Immature natural killer cell (primary cell): ENCODE data around the gene KRT82. TPM values are rescaled to one million over a fixed set of nuclear protein-coding genes. Genes with fewer than 3 reads are reported as not detected.
"Not testable (repeated sequence)": the region's sequence is repeated elsewhere in the genome, so short reads cannot be mapped to it uniquely, and the experiment has no call there.

Source experiments
- DNase-seq, 3 donors: peaks; one replicate each; pipeline ENCODE4 v3.0.0; 2022; ENCODE audit warnings: mixed read lengths in 1 of 3
- H3K27ac Mint-ChIP-seq, 6 donors: one replicate each; pipeline ENCODE4 v1.8.0; 2020; ENCODE audit warnings: mixed read lengths in 6 of 6, mild to moderate bottlenecking in 5 of 6, inconsistent platforms in 4 of 6, moderate library complexity in 3 of 6
- H3K27me3 Mint-ChIP-seq, 3 donors: one replicate each; pipeline ENCODE4 v1.8.0; 2020 to 2021; ENCODE audit warnings: low read depth in 3 of 3, mild to moderate bottlenecking in 3 of 3, mixed read lengths in 3 of 3, moderate library complexity in 3 of 3, inconsistent platforms in 1 of 3
- H3K36me3 Mint-ChIP-seq, 3 donors: one replicate each; pipeline ENCODE4 v1.8.0; 2020; ENCODE audit warnings: mixed read lengths in 3 of 3, inconsistent platforms in 2 of 3, mild to moderate bottlenecking in 2 of 3
- H3K4me1 Mint-ChIP-seq, 2 donors: one replicate each; pipeline ENCODE4 v1.8.0; 2020; ENCODE audit warnings: inconsistent platforms in 2 of 2, mild to moderate bottlenecking in 2 of 2, mixed read lengths in 2 of 2, moderate library complexity in 1 of 2
- H3K4me3 Mint-ChIP-seq, 5 donors: one replicate each; pipeline ENCODE4 v1.8.0; 2020; ENCODE audit warnings: mild to moderate bottlenecking in 5 of 5, mixed read lengths in 5 of 5, inconsistent platforms in 3 of 5, moderate library complexity in 3 of 5
- H3K9me3 Mint-ChIP-seq, 6 donors: one replicate each; pipeline ENCODE4 v1.8.0; 2020; ENCODE audit warnings: mild to moderate bottlenecking in 6 of 6, mixed read lengths in 6 of 6, inconsistent platforms in 4 of 6, moderate library complexity in 3 of 6
- polyA plus RNA-seq, 3 donors: library from polyadenylated mRNA; unstranded; fragments of 300-500 nt; fragmentation: Illumina TruSeq; gene quantifications; one replicate each; pipeline ENCODE4 v1.2.3, GENCODE V29; 2021

KRT82 gene
- polyA plus RNA-seq, 3 donors from 2014 or later, result not detected

- H3K4me3 Mint-ChIP-seq, result peak overlapping the region in 1 of 5 donors; percentile 9
- peak overlapping the region in 2 of 6 donors; percentile 2 to 11 for H3K27ac Mint-ChIP-seq
- no peaks in the 10 kb centered on the region for H3K36me3 Mint-ChIP-seq
- H3K9me3 Mint-ChIP-seq, result no peaks in the 10 kb centered on the region
- peaks cover 40 to 41% of the 10 kb centered on the region in 2 donors for H3K4me1 Mint-ChIP-seq
- H3K27me3 Mint-ChIP-seq, result peaks cover 12 to 23% (median 22%) of the 10 kb centered on the region in 3 donors
- no peak for DNase-seq
These were observed 52.4 kb downstream of the KRT82 start for GRCh38 chr12:52353766-52354165.

- H3K9me3 Mint-ChIP-seq, result no peaks in the 10 kb centered on the region
- H3K27me3 Mint-ChIP-seq, result peaks cover 12 to 27% (median 23%) of the 10 kb centered on the region in 3 donors
- H3K4me1 Mint-ChIP-seq, result peaks cover 32 to 33% of the 10 kb centered on the region in 2 donors
- H3K4me3 Mint-ChIP-seq, result peak overlapping the region in 3 of 5 donors; percentile 6 to 17 (median 15)
- H3K36me3 Mint-ChIP-seq, result no peaks in the 10 kb centered on the region
- DNase-seq, result no peak
- H3K27ac Mint-ChIP-seq, result peak overlapping the region in 2 of 6 donors; percentile 2 to 78
These were observed 53.2 kb downstream of the KRT82 start for GRCh38 chr12:52352951-52353350.

- Mint-ChIP-seq H3K36me3 (no peaks in the 10 kb centered on the region), H3K4me1 (peaks cover 27 to 32% of the 10 kb centered on the region in 2 donors), H3K9me3 (no peaks in the 10 kb centered on the region), H3K27me3 (peaks cover 10 to 25% (median 22%) of the 10 kb centered on the region in 3 donors), H3K27ac (peak overlapping the region in 5 of 6 donors; percentile 69 to 85 (median 72)), H3K4me3 (peak overlapping the region; percentile 54 to 81 (median 74))
- peak; percentile 75 to 85 (median 79) for DNase-seq
These were observed 54.7 kb downstream of the KRT82 start for GRCh38 chr12:52351196-52352059.

- Mint-ChIP-seq H3K27ac (no peak overlapping the region), H3K4me1 (peaks cover 27 to 32% of the 10 kb centered on the region in 2 donors), H3K36me3 (no peaks in the 10 kb centered on the region), H3K4me3 (peak overlapping the region in 3 of 5 donors; percentile 7 to 34 (median 27)), H3K9me3 (no peaks in the 10 kb centered on the region), H3K27me3 (peaks cover 10 to 27% (median 22%) of the 10 kb centered on the region in 3 donors)
- no peak for DNase-seq
These were observed 55.3 kb downstream of the KRT82 start for GRCh38 chr12:52350786-52351185.

- DNase-seq, result no peak
These were observed 56.0 kb downstream of the KRT82 start for GRCh38 chr12:52350021-52350620.

GRCh38 chr12:52349196-52349595 is 56.9 kb downstream of the KRT82 start:
- H3K27ac Mint-ChIP-seq, result no peak overlapping the region
- no peak for DNase-seq
- H3K36me3 Mint-ChIP-seq, result no peaks in the 10 kb centered on the region
- no peak overlapping the region for H3K4me3 Mint-ChIP-seq
- H3K4me1 Mint-ChIP-seq, result peaks cover 27 to 32% of the 10 kb centered on the region in 2 donors
- peaks cover 7 to 29% (median 16%) of the 10 kb centered on the region in 3 donors for H3K27me3 Mint-ChIP-seq
- no peaks in the 10 kb centered on the region for H3K9me3 Mint-ChIP-seq

More at GRCh38 chr12:52350021-52350620, 56.0 kb downstream of the KRT82 start:
- H3K9me3 Mint-ChIP-seq, result no peaks in the 10 kb centered on the region
- H3K4me3 Mint-ChIP-seq, result no peak overlapping the region
- H3K27ac Mint-ChIP-seq, result no peak overlapping the region
- no peaks in the 10 kb centered on the region for H3K36me3 Mint-ChIP-seq
- H3K4me1 Mint-ChIP-seq, result peaks cover 27 to 32% of the 10 kb centered on the region in 2 donors
- H3K27me3 Mint-ChIP-seq, result peaks cover 10 to 25% (median 21%) of the 10 kb centered on the region in 3 donors

GRCh38 chr12:52347551-52348510 is 58.3 kb downstream of the KRT82 start:
- no peak overlapping the region for H3K27ac Mint-ChIP-seq
- H3K9me3 Mint-ChIP-seq, result peaks cover 0 to 2% (median 0%) of the 10 kb centered on the region in 6 donors
- no peaks in the 10 kb centered on the region for H3K36me3 Mint-ChIP-seq
- peaks cover 5 to 24% (median 18%) of the 10 kb centered on the region in 3 donors for H3K27me3 Mint-ChIP-seq
- H3K4me3 Mint-ChIP-seq, result no peak overlapping the region
- DNase-seq, result no peak
- peaks cover 21 to 24% of the 10 kb centered on the region in 2 donors for H3K4me1 Mint-ChIP-seq

GRCh38 chr12:52347016-52347415 is 59.1 kb downstream of the KRT82 start:
- no peak for DNase-seq
- peaks cover 0 to 2% (median 0%) of the 10 kb centered on the region in 6 donors for H3K9me3 Mint-ChIP-seq
- H3K36me3 Mint-ChIP-seq, result no peaks in the 10 kb centered on the region
- H3K27ac Mint-ChIP-seq, result no peak overlapping the region
- H3K27me3 Mint-ChIP-seq, result peaks cover 3 to 24% (median 19%) of the 10 kb centered on the region in 3 donors
- H3K4me3 Mint-ChIP-seq, result no peak overlapping the region
- peaks cover 14 to 16% of the 10 kb centered on the region in 2 donors for H3K4me1 Mint-ChIP-seq

- DNase-seq, result no peak
- Mint-ChIP-seq H3K27me3 (peaks cover 3 to 22% (median 20%) of the 10 kb centered on the region in 3 donors), H3K27ac (no peak overlapping the region), H3K4me1 (peaks cover 10 to 12% of the 10 kb centered on the region in 2 donors), H3K36me3 (no peaks in the 10 kb centered on the region), H3K9me3 (peaks cover 0 to 2% (median 0%) of the 10 kb centered on the region in 6 donors), H3K4me3 (no peak overlapping the region)
These were observed 59.5 kb downstream of the KRT82 start for GRCh38 chr12:52346593-52346992.

- not testable (repeated sequence) for DNase-seq, H3K36me3 Mint-ChIP-seq, H3K9me3 Mint-ChIP-seq, H3K4me1 Mint-ChIP-seq, H3K4me3 Mint-ChIP-seq, H3K27ac Mint-ChIP-seq
- peaks cover 3 to 21% (median 19%) of the 10 kb centered on the region in 3 donors for H3K27me3 Mint-ChIP-seq
These were observed 61.1 kb downstream of the KRT82 start for GRCh38 chr12:52345041-52345440.

- no peak overlapping the region for H3K4me3 Mint-ChIP-seq
- no peak for DNase-seq
- H3K4me1 Mint-ChIP-seq, result no peaks in the 10 kb centered on the region
- no peak overlapping the region for H3K27ac Mint-ChIP-seq
- peaks cover 0 to 2% (median 0%) of the 10 kb centered on the region in 6 donors for H3K9me3 Mint-ChIP-seq
- peaks cover 5 to 21% (median 16%) of the 10 kb centered on the region in 3 donors for H3K27me3 Mint-ChIP-seq
- H3K36me3 Mint-ChIP-seq, result no peaks in the 10 kb centered on the region
These were observed 62.0 kb downstream of the KRT82 start for GRCh38 chr12:52344111-52344510.
